ENCODE measurements around the gene NAB2.

DNA sequence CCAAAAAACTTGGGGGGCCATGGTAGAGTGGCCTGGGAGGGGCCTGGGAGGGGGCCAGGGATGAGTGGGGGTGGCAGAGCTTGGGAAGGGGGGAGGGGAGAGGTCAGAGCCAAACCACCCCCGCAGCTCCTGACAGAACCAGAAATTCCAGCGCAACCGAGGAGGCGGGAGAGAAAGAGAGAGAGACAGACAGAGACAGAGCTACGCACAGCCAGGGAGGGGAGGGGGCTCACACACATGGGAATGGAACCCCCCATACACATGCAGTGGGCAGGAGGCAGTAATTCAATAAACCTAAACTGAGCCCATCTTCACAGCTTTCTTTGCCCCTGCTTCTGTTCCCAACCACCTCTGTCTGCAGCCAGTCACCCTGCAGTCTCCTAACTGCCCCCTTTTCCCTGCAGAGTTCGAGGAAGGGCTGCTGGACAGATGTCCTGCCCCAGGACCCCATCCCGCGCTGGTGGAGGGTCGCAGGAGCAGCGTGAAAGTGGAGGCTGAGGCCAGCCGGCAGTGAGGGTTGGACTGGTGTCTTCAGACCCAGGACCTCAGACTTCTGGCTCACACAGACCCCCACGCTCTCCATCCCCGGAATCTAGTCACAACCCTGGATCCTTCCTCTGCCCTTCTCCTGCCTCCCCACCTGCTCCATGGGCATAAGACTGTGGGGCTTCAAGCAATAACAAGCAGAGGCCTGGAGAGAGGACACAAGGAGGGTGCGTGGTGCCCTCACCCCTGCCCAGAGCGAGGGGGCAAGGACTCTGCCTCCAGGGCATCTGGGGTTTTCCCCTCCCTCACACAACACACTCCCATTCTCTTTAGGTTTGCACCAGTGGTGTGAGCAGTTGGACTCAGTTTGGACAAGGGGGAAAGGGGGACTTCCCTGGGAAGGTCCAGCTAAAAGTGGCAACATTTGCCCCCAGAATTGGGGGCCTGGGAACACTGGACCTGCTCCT, 5.6 kb downstream of the NAB2 start:
- TF ChIP-seq, protein P1, sequence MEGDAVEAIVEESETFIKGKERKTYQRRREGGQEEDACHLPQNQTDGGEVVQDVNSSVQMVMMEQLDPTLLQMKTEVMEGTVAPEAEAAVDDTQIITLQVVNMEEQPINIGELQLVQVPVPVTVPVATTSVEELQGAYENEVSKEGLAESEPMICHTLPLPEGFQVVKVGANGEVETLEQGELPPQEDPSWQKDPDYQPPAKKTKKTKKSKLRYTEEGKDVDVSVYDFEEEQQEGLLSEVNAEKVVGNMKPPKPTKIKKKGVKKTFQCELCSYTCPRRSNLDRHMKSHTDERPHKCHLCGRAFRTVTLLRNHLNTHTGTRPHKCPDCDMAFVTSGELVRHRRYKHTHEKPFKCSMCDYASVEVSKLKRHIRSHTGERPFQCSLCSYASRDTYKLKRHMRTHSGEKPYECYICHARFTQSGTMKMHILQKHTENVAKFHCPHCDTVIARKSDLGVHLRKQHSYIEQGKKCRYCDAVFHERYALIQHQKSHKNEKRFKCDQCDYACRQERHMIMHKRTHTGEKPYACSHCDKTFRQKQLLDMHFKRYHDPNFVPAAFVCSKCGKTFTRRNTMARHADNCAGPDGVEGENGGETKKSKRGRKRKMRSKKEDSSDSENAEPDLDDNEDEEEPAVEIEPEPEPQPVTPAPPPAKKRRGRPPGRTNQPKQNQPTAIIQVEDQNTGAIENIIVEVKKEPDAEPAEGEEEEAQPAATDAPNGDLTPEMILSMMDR (IDR thresholded peaks at IDR 0.05; ENCODE audit: low read depth, low read length): no peak
- TF ChIP-seq POLR2A (IDR thresholded peaks at IDR 0.05; ENCODE audit: extremely low read depth, insufficient read length): no peak
